CD4-positive, alpha-beta T cell treated with Interferon alpha-2 for 1 hour (primary cell): ENCODE results near the gene PKN1.
"Not testable (repeated sequence)": the region's sequence is repeated elsewhere in the genome, so short reads cannot be mapped to it uniquely, and the experiment has no call there.

Experiments used
- DNase-seq, 2 donors: peaks; one replicate each; pipeline ENCODE4 v3.0.0-alpha.2; 2020 to 2022

The PKN1 gene

GRCh38 chr19:14430712-14431111, 2.4 kb upstream of the PKN1 start:
- DNase-seq: no peak

GRCh38 chr19:14433554-14434501, 722 bp downstream of the PKN1 start:
- peak; percentile 44 to 58 for DNase-seq

GRCh38 chr19:14434543-14435319, 1.6 kb downstream of the PKN1 start:
- DNase-seq: peak; percentile 48 to 65

- no peak for DNase-seq
Observed at GRCh38 chr19:14435320-14436050, 2.4 kb downstream of the PKN1 start.

- no peak for DNase-seq
Observed at GRCh38 chr19:14437578-14438140, 4.6 kb downstream of the PKN1 start.

GRCh38 chr19:14439014-14439413, 5.9 kb downstream of the PKN1 start:
- no peak for DNase-seq

GRCh38 chr19:14440049-14440448, 6.9 kb downstream of the PKN1 start:
- DNase-seq: peak; percentile 78 to 80

GRCh38 chr19:14441041-14441938, 8.2 kb downstream of the PKN1 start:
- DNase-seq: no peak

- no peak for DNase-seq
Observed at GRCh38 chr19:14442891-14443631, 10.0 kb downstream of the PKN1 start.

GRCh38 chr19:14443632-14444216, 10.6 kb downstream of the PKN1 start:
- no peak for DNase-seq

GRCh38 chr19:14446336-14447036, 13.4 kb downstream of the PKN1 start:
- no peak for DNase-seq

GRCh38 chr19:14449321-14449720, 16.2 kb downstream of the PKN1 start:
- DNase-seq: no peak

- DNase-seq: peak; percentile 79
Observed at GRCh38 chr19:14450168-14450874, 17.2 kb downstream of the PKN1 start.

GRCh38 chr19:14450876-14451275, 17.8 kb downstream of the PKN1 start:
- no peak for DNase-seq

- not testable (repeated sequence) for DNase-seq
Observed at GRCh38 chr19:14452303-14452702, 19.2 kb downstream of the PKN1 start.

- peak; percentile 53 to 63 for DNase-seq
Observed at GRCh38 chr19:14459703-14460102, 26.6 kb downstream of the PKN1 start.

GRCh38 chr19:14460935-14461334, 27.8 kb downstream of the PKN1 start:
- DNase-seq: no peak

- not testable (repeated sequence) for DNase-seq
Observed at GRCh38 chr19:14462401-14462800, 29.3 kb downstream of the PKN1 start.

GRCh38 chr19:14463747-14464146, 30.6 kb downstream of the PKN1 start:
- DNase-seq: no peak
